Measurements from ENCODE around the gene TANGO6. TPM values are rescaled to one million over a fixed set of nuclear protein-coding genes. Genes with fewer than 3 reads are reported as not detected.
A peak's percentile ranks its signal among the peaks of the same experiment; 100 is the strongest.

Gene TANGO6
- total RNA-seq, 3 donors from 2014 or later = 7.4 to 19.7 (median 8.2) TPM

DNA sequence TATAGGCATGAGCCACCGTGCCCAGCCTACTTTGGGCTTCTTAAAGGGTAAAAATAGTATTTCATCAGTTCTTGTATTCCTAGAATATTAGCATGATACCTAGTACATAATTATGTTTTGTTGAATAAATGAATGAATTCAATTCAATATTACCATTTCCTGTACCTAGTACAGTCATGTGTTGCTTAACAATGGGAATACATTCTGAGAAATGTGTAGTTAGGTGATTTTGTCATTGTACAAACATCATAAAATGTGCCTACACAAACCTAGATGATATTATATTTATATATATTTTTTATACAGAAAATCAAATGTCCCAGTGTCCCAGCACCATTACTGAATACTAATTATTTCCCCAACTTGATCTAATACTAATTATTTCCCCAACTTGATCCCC lies 176.5 kb downstream of the TANGO6 start:
- TF ChIP-seq, protein P1, sequence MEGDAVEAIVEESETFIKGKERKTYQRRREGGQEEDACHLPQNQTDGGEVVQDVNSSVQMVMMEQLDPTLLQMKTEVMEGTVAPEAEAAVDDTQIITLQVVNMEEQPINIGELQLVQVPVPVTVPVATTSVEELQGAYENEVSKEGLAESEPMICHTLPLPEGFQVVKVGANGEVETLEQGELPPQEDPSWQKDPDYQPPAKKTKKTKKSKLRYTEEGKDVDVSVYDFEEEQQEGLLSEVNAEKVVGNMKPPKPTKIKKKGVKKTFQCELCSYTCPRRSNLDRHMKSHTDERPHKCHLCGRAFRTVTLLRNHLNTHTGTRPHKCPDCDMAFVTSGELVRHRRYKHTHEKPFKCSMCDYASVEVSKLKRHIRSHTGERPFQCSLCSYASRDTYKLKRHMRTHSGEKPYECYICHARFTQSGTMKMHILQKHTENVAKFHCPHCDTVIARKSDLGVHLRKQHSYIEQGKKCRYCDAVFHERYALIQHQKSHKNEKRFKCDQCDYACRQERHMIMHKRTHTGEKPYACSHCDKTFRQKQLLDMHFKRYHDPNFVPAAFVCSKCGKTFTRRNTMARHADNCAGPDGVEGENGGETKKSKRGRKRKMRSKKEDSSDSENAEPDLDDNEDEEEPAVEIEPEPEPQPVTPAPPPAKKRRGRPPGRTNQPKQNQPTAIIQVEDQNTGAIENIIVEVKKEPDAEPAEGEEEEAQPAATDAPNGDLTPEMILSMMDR (IDR thresholded peaks at IDR 0.05) = no peak
- ATAC-seq (no peak), DNase-seq (no peak)
- Histone ChIP-seq H3K9me3 (no peaks in the 10 kb centered on the region), H3K4me3 (no peak overlapping the region), H3K36me3 (ENCODE audit: low read depth) (no peaks in the 10 kb centered on the region), H3K4me1 (ENCODE audit: low read depth) (no peaks in the 10 kb centered on the region)
- intact Hi-C loops (cut with DNase I, micrococcal nuclease) = no loop called here

DNA sequence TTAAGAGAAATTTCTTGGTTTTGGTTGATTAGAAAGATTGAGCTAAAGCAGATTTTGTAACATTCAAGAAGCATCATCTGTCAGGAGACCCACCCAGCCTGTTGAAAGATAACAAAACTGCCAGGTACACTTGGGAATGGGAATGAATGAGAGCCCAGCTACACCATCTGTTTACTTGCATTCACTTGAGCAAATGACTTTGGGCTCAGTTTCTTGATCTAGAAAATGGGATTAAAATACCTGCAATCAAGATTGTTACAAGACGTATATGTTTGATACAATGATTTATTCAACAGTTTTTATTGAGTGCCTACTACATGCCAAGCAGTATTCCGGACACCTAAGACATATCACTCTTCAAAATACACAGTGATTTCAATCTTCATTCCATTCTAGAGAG lies 185.8 kb downstream of the TANGO6 start:
- no peak overlapping the region for H3K4me3 ChIP-seq
- no peak for DNase-seq
- no peak for ATAC-seq
- no peaks in the 10 kb centered on the region for H3K9me3 ChIP-seq
- H3K4me1 ChIP-seq (ENCODE audit: low read depth) = peaks cover 3% of the 10 kb centered on the region
- no peaks in the 10 kb centered on the region for H3K36me3 ChIP-seq (ENCODE audit: low read depth)
- intact Hi-C loops (cut with DNase I, micrococcal nuclease) = no loop called here
- TF ChIP-seq, protein P1 (IDR thresholded peaks at IDR 0.05) = no peak

DNA sequence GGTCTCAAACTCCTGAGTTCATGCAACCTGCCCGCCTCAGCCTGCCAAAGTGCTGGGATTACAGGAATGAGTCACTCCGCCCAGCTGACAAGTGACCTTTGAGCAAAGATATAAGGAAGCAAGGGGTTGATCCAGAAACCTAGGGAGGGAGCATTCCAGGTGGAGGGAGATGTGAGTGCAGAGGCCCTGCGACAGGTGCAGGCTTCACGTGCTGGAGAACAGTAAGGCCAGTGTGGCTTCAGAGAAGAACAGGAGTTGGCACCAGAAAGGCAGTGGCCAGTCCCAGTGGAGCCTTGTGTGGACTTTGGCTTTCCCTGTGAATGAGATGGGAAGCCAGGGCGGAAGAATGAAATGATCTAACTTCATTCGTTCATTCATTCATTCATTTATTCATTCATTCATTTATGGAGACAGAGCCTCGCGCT lies 188.6 kb downstream of the TANGO6 start:
- Histone ChIP-seq H3K36me3 (ENCODE audit: low read depth) (no peaks in the 10 kb centered on the region), H3K4me3 (no peak overlapping the region), H3K4me1 (ENCODE audit: low read depth) (peaks cover 3% of the 10 kb centered on the region), H3K9me3 (no peaks in the 10 kb centered on the region)
- DNase-seq (peak; percentile 81 to 92 (median 85)), ATAC-seq (peak; percentile 100)
- TF ChIP-seq, protein P1 (IDR thresholded peaks at IDR 0.05) = no peak
- intact Hi-C loops (cut with DNase I, micrococcal nuclease) = no loop called here

DNA sequence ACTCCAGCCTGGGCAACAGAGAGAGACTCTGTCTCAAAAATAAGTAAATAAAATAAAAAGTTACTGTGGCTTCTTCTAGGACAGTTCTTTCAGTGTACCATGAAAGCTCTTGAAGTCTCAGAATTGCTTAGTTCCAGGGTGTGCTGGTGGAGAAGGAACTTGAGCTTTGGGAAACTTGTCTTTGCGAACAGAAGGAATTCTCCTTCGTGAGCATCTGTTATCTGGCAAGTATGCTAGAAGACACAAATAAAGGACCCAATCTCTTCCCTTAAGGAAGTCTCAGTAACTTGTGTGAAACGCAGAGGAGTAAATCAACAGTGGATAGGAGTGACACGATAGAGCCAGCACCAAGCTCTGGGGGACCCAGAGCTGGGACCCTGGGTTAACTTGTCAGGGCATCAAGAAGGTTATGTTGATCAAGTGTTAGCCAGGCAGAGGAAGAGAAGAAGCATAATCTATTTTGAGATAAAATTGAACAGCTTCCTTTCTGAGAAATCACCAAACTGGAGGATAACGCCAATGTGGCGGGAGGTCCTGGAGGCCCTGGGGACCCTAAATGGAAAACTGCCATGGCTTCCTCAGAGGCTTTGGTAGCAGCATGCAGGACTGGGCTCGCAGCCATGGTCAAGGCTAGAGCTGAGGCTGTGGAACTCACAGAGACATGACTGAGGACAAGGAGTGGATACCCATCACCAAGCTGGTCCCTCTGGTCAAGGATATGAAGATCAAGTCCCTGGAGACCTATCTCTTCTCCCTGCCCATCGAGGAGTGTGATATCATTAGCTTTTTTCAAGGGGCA lies 190.0 kb downstream of the TANGO6 start:
- Histone ChIP-seq H3K9me3 (no peaks in the 10 kb centered on the region), H3K4me1 (ENCODE audit: low read depth) (peaks cover 3% of the 10 kb centered on the region), H3K36me3 (ENCODE audit: low read depth) (no peaks in the 10 kb centered on the region), H3K4me3 (no peak overlapping the region)
- intact Hi-C loops (cut with DNase I, micrococcal nuclease) = no loop called here
- DNase-seq = no peak
- ATAC-seq = no peak
- TF ChIP-seq, protein P1 (IDR thresholded peaks at IDR 0.05) = no peak

DNA sequence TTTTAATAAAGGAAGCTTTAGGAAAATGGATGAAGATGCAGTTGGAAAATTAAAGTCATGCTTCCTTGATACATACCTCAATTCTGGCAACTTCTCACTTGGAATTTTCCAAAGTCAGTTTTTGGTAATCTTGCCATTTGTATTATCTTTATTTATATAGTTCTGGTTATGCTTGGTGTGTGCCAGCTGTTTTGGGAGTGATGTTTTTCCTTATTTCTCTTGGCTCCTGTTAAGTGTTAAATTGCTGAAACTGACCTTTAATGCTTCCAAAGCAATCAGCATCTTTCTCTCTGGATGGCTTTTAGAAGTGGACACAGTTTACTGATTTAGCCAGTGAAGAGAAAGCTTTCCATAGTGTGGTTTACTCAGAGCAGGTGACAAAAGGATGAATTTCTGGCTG lies 192.0 kb downstream of the TANGO6 start:
- TF ChIP-seq, protein P1 (IDR thresholded peaks at IDR 0.05) = no peak
- Histone ChIP-seq H3K9me3 (no peaks in the 10 kb centered on the region), H3K36me3 (ENCODE audit: low read depth) (no peaks in the 10 kb centered on the region), H3K4me3 (no peak overlapping the region), H3K4me1 (ENCODE audit: low read depth) (peaks cover 3% of the 10 kb centered on the region)
- DNase-seq = no peak
- ATAC-seq = no peak
- intact Hi-C loops (cut with DNase I, micrococcal nuclease) = no loop called here
